Measurements from ENCODE around the gene MRAS.

MRAS gene

GRCh38 chr3:138344754-138345153 is 3.6 kb upstream of the MRAS start:
- no peak for DNase-seq

- DNase-seq, result peak; percentile 55
These were observed 668 bp downstream of the MRAS start for GRCh38 chr3:138348754-138349739.

GRCh38 chr3:138349926-138350665 is 1.7 kb downstream of the MRAS start:
- peak; percentile 52 for DNase-seq

GRCh38 chr3:138351151-138351550 is 2.8 kb downstream of the MRAS start:
- DNase-seq, result no peak

GRCh38 chr3:138351916-138352550 is 3.7 kb downstream of the MRAS start:
- DNase-seq, result no peak

- no peak for DNase-seq
These were observed 6.0 kb downstream of the MRAS start for GRCh38 chr3:138354376-138354775.

- no peak for DNase-seq
These were observed 6.7 kb downstream of the MRAS start for GRCh38 chr3:138355071-138355470.

GRCh38 chr3:138356730-138357405 is 8.5 kb downstream of the MRAS start:
- DNase-seq, result no peak

GRCh38 chr3:138359148-138359918 is 11.0 kb downstream of the MRAS start:
- no peak for DNase-seq

GRCh38 chr3:138359919-138360868 is 11.8 kb downstream of the MRAS start:
- DNase-seq, result no peak

- no peak for DNase-seq
These were observed 12.6 kb downstream of the MRAS start for GRCh38 chr3:138360869-138361525.

GRCh38 chr3:138361561-138361971 is 13.2 kb downstream of the MRAS start:
- no peak for DNase-seq

- no peak for DNase-seq
These were observed 14.2 kb downstream of the MRAS start for GRCh38 chr3:138362538-138362937.

- DNase-seq, result no peak
These were observed 14.9 kb downstream of the MRAS start for GRCh38 chr3:138363322-138363721.

- DNase-seq, result no peak
These were observed 16.2 kb downstream of the MRAS start for GRCh38 chr3:138364356-138365252.

GRCh38 chr3:138365253-138365555 is 16.8 kb downstream of the MRAS start:
- no peak for DNase-seq

GRCh38 chr3:138366006-138366759 is 17.8 kb downstream of the MRAS start:
- no peak for DNase-seq

GRCh38 chr3:138367326-138367850 is 19.0 kb downstream of the MRAS start:
- DNase-seq, result no peak
